Measurements from ENCODE around the gene TCAP.

TCAP gene

DNA sequence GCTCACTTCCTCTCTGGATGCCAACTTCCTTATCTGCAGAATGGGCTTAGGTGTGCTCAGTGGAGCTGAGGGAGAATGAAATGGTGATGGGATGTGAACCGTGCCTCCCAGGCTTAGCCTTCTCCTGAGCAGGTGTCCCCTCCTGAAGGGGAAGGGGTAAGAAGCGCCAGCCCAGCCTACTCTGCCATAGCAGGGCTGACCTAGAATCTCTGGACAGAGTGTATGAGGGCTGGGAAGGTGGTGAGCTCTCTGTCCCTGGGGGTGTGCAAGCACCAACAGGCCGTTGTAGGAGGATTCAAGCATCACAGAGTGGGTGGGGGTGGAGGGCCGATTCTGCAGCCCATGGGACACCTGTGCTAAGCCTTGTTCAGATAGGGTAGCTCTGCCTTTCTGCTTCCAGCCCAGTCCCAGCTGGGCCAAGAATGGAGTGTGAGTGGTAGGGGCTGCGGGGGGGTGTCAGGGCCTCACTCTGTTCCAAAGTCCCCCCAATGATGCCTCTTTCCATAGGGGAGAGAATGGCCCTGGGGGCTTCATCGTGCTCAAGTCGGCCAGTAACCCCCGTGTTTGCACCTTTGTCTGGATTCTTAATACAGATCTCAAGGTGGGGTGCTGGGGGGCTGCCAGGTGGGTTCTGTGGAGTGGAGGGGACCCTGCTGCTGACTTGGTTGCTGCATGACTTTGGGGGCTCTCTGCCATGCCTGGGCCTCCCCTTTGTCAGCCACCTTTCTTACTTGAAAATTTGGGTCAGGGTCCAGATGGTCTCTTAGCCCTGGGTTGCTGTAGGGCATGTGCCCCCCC, 3.2 kb upstream of the TCAP start:
- Mint-ChIP-seq H3K4me1 (peaks cover 25% of the 10 kb centered on the region), H3K4me3 (no peak overlapping the region), H3K27me3 (peaks cover 24% of the 10 kb centered on the region), H3K9me3 (no peaks in the 10 kb centered on the region), H3K27ac (peak overlapping the region; percentile 84), H3K36me3 (peaks cover 21% of the 10 kb centered on the region)
- DNase-seq, result no peak
- CTCF ChIA-PET, result interaction anchor here (0.9 to 3.5 kb wide), 3 partner anchors 8 to 18 kb away, joined by 3 to 15 read pairs (median 3); no protein-coding TSS in a partner anchor

- no peak for DNase-seq
- Mint-ChIP-seq H3K27me3 (peaks cover 32% of the 10 kb centered on the region), H3K4me3 (no peak overlapping the region), H3K4me1 (peaks cover 25% of the 10 kb centered on the region), H3K9me3 (no peaks in the 10 kb centered on the region), H3K27ac (no peak overlapping the region), H3K36me3 (peaks cover 19% of the 10 kb centered on the region)
- CTCF ChIA-PET, result interaction anchor here (0.9 to 3.5 kb wide), 2 partner anchors 9 kb away, joined by 3 to 15 read pairs; no protein-coding TSS in a partner anchor
Measured at GRCh38 chr17:39662551-39663339, 2.4 kb upstream of the TCAP start.

GRCh38 chr17:39663340-39663687, 1.8 kb upstream of the TCAP start:
- DNase-seq, result no peak
- CTCF ChIA-PET, result interaction anchor here (3.5 kb wide), 1 partner anchor 10 kb away, joined by 15 read pairs; no protein-coding TSS in a partner anchor
- peaks cover 16% of the 10 kb centered on the region for H3K36me3 Mint-ChIP-seq
- peaks cover 22% of the 10 kb centered on the region for H3K4me1 Mint-ChIP-seq
- H3K4me3 Mint-ChIP-seq, result no peak overlapping the region
- no peak overlapping the region for H3K27ac Mint-ChIP-seq
- H3K9me3 Mint-ChIP-seq, result no peaks in the 10 kb centered on the region
- H3K27me3 Mint-ChIP-seq, result peaks cover 37% of the 10 kb centered on the region

DNA sequence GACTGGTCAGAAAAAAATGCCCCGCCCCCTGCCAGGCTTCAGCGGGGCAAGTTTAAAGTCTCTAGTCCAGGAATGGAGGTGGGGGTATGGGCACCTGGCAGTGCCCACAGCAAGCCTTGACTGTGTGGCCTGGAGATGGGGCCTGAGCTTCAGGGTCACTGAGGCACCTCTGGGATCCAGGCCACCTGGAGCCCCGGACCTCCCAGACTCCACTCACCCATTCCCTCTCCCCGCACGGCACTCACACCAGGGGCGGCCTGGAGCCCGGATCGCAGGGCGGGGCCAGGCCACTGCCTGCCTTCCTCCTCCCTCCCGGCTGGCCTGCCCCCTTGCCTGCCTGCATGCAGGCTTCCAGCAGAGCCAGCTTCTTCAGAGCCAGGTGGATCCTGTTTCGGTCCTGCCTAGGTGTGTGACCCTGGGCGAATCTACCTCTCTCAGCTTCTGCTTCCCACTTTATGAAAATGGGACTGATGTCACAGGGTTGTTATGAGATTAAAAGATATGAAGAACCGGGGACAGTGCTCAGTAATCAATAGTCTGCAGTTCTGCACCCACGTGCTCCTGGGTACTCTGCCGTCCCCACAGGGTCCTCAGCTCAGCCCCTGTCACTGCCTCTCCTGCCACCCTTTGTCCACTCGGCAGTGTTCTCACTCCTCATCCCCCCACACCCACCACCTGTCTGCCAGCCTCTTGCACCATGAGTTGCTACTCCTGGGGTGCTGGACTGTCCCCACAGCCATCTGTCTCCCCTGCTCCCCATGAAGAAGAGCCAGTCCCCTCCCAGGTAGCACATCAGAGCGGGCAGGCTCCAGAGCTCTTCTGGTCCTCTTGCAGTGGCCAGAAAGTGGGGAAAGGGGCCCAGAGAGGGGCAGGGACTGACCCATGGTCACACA, 1.2 kb upstream of the TCAP start:
- no peak overlapping the region for H3K4me3 Mint-ChIP-seq
- peaks cover 43% of the 10 kb centered on the region for H3K27me3 Mint-ChIP-seq
- no peaks in the 10 kb centered on the region for H3K9me3 Mint-ChIP-seq
- peaks cover 21% of the 10 kb centered on the region for H3K4me1 Mint-ChIP-seq
- H3K27ac Mint-ChIP-seq, result no peak overlapping the region
- no peak for DNase-seq
- CTCF ChIA-PET, result interaction anchor here (3.5 kb wide), 1 partner anchor 10 kb away, joined by 15 read pairs; no protein-coding TSS in a partner anchor
- peaks cover 15% of the 10 kb centered on the region for H3K36me3 Mint-ChIP-seq

DNA sequence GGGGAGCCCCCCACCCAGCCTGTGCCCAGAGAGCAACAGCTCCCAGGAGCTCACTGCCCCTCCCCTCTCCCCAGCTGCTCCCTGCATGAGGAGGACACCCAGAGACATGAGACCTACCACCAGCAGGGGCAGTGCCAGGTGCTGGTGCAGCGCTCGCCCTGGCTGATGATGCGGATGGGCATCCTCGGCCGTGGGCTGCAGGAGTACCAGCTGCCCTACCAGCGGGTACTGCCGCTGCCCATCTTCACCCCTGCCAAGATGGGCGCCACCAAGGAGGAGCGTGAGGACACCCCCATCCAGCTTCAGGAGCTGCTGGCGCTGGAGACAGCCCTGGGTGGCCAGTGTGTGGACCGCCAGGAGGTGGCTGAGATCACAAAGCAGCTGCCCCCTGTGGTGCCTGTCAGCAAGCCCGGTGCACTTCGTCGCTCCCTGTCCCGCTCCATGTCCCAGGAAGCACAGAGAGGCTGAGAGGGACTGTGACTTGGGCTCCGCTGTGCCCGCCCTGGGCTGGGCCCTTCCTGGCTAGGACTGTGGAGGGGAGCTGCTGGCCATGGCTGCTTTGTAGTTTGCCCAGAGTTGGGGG, 584 bp downstream of the TCAP start:
- Mint-ChIP-seq H3K4me3 (no peak overlapping the region), H3K27me3 (peaks cover 61% of the 10 kb centered on the region), H3K27ac (no peak overlapping the region), H3K9me3 (no peaks in the 10 kb centered on the region), H3K4me1 (peaks cover 10% of the 10 kb centered on the region), H3K36me3 (peaks cover 10% of the 10 kb centered on the region)
- peak; percentile 34 for DNase-seq
- CTCF ChIA-PET, result interaction anchor here (0.8 to 9.5 kb wide), 5 partner anchors 11 to 198 kb away, joined by 3 to 115 read pairs (median 9); partner anchors contain the start of gene IKZF3

- Mint-ChIP-seq H3K4me1 (peaks cover 10% of the 10 kb centered on the region), H3K27me3 (peaks cover 65% of the 10 kb centered on the region), H3K9me3 (no peaks in the 10 kb centered on the region)
Measured at GRCh38 chr17:39666231-39666600, 1.1 kb downstream of the TCAP start.

DNA sequence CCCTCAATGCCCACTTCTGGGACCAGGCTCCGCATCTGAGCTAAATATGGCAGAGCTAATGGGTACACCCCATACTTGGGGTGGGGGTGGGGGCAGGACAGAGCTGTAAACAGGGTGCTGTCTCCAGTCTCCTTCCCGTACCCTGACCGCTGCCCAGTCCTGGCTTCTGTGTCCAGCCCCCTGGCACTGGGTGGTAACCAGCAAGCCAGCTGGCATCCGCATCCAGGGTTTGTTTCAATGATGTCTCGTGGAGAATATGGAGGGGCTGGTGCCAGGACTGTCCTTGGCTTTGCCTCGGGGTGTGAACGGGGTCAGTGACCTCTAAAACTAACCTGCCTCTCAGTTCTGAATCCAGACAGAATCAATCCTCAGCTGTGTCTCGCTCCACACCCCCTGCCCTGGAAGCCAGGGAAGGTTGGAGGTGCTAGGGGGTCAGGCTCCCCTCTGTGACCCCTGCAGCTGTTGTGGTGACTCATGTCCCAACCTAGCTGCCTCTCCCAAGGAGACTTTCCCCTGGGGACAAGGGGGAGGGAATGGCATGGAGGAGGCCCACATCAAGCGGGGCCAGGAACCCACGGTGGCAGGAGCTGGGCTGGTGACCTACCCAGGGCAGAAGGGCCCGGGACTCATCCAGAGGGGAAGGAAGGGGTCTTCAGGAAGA, 1.6 kb downstream of the TCAP start:
- CTCF ChIA-PET, result interaction anchor here (0.8 to 9.5 kb wide), 6 partner anchors 12 to 197 kb away, joined by 3 to 115 read pairs (median 7); partner anchors contain the start of gene IKZF3
- DNase-seq, result no peak
- H3K27ac Mint-ChIP-seq, result no peak overlapping the region
- H3K27me3 Mint-ChIP-seq, result peaks cover 69% of the 10 kb centered on the region
- peaks cover 10% of the 10 kb centered on the region for H3K4me1 Mint-ChIP-seq
- peaks cover 2% of the 10 kb centered on the region for H3K36me3 Mint-ChIP-seq
- H3K4me3 Mint-ChIP-seq, result no peak overlapping the region
- H3K9me3 Mint-ChIP-seq, result no peaks in the 10 kb centered on the region

More at GRCh38 chr17:39666231-39666600, 1.1 kb downstream of the TCAP start:
- DNase-seq, result no peak
- Mint-ChIP-seq H3K36me3 (peaks cover 7% of the 10 kb centered on the region), H3K27ac (no peak overlapping the region), H3K4me3 (no peak overlapping the region)
- CTCF ChIA-PET, result interaction anchor here (0.8 to 9.5 kb wide), 6 partner anchors 12 to 198 kb away, joined by 3 to 115 read pairs (median 7); partner anchors contain the start of gene IKZF3

- DNase-seq, result no peak
- CTCF ChIA-PET, result interaction anchor here (1.2 to 9.5 kb wide), 3 partner anchors 11 to 52 kb away, joined by 3 to 115 read pairs (median 9); no protein-coding TSS in a partner anchor
- Mint-ChIP-seq H3K27ac (no peak overlapping the region), H3K36me3 (peaks cover 2% of the 10 kb centered on the region), H3K4me3 (no peak overlapping the region), H3K9me3 (no peaks in the 10 kb centered on the region), H3K27me3 (peaks cover 76% of the 10 kb centered on the region), H3K4me1 (peaks cover 14% of the 10 kb centered on the region)
Measured at GRCh38 chr17:39667262-39667944, 2.3 kb downstream of the TCAP start.

- H3K9me3 Mint-ChIP-seq, result no peaks in the 10 kb centered on the region
- H3K27me3 Mint-ChIP-seq, result peaks cover 85% of the 10 kb centered on the region
- DNase-seq, result peak; percentile 79
- H3K4me1 Mint-ChIP-seq, result peaks cover 14% of the 10 kb centered on the region
- H3K36me3 Mint-ChIP-seq, result peaks cover 2% of the 10 kb centered on the region
- CTCF ChIA-PET, result interaction anchor here (0.6 to 9.5 kb wide), 9 partner anchors 11 to 432 kb away, joined by 3 to 115 read pairs (median 3); partner anchors contain the start of gene PGAP3
- peak within 1 kb of the TSS; percentile 46 for H3K4me3 Mint-ChIP-seq
- H3K27ac Mint-ChIP-seq, result no peak within 1 kb of the TSS
Measured at GRCh38 chr17:39667945-39668924, 3.1 kb downstream of the TCAP start, which contains the start of gene PNMT. Gene PNMT, plus strand, starts transcription at chr17:39668453. Its CDS starts 23 bp downstream, at chr17:39668476.

DNA sequence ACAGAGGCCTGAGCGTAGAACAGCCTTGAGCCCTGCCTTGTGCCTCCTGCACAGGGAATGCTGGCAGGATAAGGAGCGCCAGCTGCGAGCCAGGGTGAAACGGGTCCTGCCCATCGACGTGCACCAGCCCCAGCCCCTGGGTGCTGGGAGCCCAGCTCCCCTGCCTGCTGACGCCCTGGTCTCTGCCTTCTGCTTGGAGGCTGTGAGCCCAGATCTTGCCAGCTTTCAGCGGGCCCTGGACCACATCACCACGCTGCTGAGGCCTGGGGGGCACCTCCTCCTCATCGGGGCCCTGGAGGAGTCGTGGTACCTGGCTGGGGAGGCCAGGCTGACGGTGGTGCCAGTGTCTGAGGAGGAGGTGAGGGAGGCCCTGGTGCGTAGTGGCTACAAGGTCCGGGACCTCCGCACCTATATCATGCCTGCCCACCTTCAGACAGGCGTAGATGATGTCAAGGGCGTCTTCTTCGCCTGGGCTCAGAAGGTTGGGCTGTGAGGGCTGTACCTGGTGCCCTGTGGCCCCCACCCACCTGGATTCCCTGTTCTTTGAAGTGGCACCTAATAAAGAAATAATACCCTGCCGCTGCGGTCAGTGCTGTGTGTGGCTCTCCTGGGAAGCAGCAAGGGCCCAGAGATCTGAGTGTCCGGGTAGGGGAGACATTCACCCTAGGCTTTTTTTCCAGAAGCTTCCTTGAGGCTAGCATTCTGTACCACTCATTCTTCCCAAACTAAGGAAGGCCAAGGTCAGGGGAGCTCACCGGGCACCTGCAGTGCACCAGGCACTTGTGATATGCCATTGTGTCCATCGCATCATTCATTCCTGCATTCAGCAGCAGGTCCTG, 5.0 kb downstream of the TCAP start:
- Mint-ChIP-seq H3K4me1 (peaks cover 15% of the 10 kb centered on the region), H3K36me3 (no peaks in the 10 kb centered on the region), H3K9me3 (no peaks in the 10 kb centered on the region), H3K4me3 (no peak overlapping the region), H3K27me3 (peaks cover 87% of the 10 kb centered on the region), H3K27ac (no peak overlapping the region)
- CTCF ChIA-PET, result interaction anchor here (1.0 to 9.5 kb wide), 11 partner anchors 9 to 115 kb away, joined by 3 to 115 read pairs (median 8); partner anchors contain the start of gene MIEN1
- no peak for DNase-seq

GRCh38 chr17:39670746-39671145, 5.6 kb downstream of the TCAP start:
- H3K27me3 Mint-ChIP-seq, result peaks cover 80% of the 10 kb centered on the region
- no peaks in the 10 kb centered on the region for H3K9me3 Mint-ChIP-seq
- no peak overlapping the region for H3K4me3 Mint-ChIP-seq

More at GRCh38 chr17:39670746-39671145, 5.6 kb downstream of the TCAP start:
- CTCF ChIA-PET, result interaction anchor here (1.4 to 9.5 kb wide), 7 partner anchors 10 to 59 kb away, joined by 3 to 115 read pairs (median 9); partner anchors contain the start of gene MIEN1
- no peak for DNase-seq
- Mint-ChIP-seq H3K36me3 (no peaks in the 10 kb centered on the region), H3K4me1 (peaks cover 21% of the 10 kb centered on the region), H3K27ac (no peak overlapping the region)
